ENCODE results near the gene UBE2L3.
A peak's percentile ranks its signal among the peaks of the same experiment; 100 is the strongest.
"Not testable (repeated sequence)": the region's sequence is repeated elsewhere in the genome, so short reads cannot be mapped to it uniquely, and the experiment has no call there.

The UBE2L3 gene

GRCh38 chr22:21602579-21602978 lies 35.1 kb downstream of the UBE2L3 start:
- no peak overlapping the region for H3K27ac ChIP-seq (replicated peaks)
- H3K4me3 ChIP-seq (replicated peaks; ENCODE audit: insufficient read depth, low read length) = no peak overlapping the region
- no peak for TF ChIP-seq GABPA (IDR thresholded peaks at IDR 0.05; ENCODE audit: low read depth)
- no peaks in the 10 kb centered on the region for H3K27me3 ChIP-seq (ENCODE audit: insufficient read depth, poor library complexity, severe bottlenecking)
- DNase-seq (ENCODE audit: low read depth in 1 of 2, low spot score in 1 of 2) = no peak

GRCh38 chr22:21603973-21604372 lies 36.5 kb downstream of the UBE2L3 start:
- DNase-seq (ENCODE audit: low read depth in 1 of 2, low spot score in 1 of 2) = no peak
- TF ChIP-seq CTCF (IDR thresholded peaks at IDR 0.05; ENCODE audit: insufficient read depth, low read length) (no peak), REST (IDR thresholded peaks at IDR 0.05; ENCODE audit: insufficient replicate concordance, low read depth) (no peak), POLR2AphosphoS5 (IDR thresholded peaks at IDR 0.05; ENCODE audit: low read depth) (no peak), SPI1 (IDR thresholded peaks at IDR 0.05; ENCODE audit: borderline replicate concordance, low read depth) (peak; percentile 38; the same call in 1 of the 2 replicates), GABPA (IDR thresholded peaks at IDR 0.05; ENCODE audit: low read depth) (no peak)
- Histone ChIP-seq H3K27me3 (ENCODE audit: insufficient read depth, poor library complexity, severe bottlenecking) (no peaks in the 10 kb centered on the region), H3K4me3 (replicated peaks; ENCODE audit: insufficient read depth, low read length) (no peak overlapping the region), H3K27ac (replicated peaks) (no peak overlapping the region)

GRCh38 chr22:21605887-21606564 lies 38.5 kb downstream of the UBE2L3 start:
- H3K4me3 ChIP-seq (replicated peaks; ENCODE audit: insufficient read depth, low read length) = no peak overlapping the region
- no peaks in the 10 kb centered on the region for H3K27me3 ChIP-seq (ENCODE audit: insufficient read depth, poor library complexity, severe bottlenecking)
- no peak overlapping the region for H3K27ac ChIP-seq (replicated peaks)
- DNase-seq (ENCODE audit: low read depth in 1 of 2, low spot score in 1 of 2) = no peak
- TF ChIP-seq REST (IDR thresholded peaks at IDR 0.05; ENCODE audit: insufficient replicate concordance, low read depth) (no peak), CTCF (IDR thresholded peaks at IDR 0.05; ENCODE audit: insufficient read depth, low read length) (no peak), SPI1 (IDR thresholded peaks at IDR 0.05; ENCODE audit: borderline replicate concordance, low read depth) (no peak), POLR2AphosphoS5 (IDR thresholded peaks at IDR 0.05; ENCODE audit: low read depth) (no peak), GABPA (IDR thresholded peaks at IDR 0.05; ENCODE audit: low read depth) (no peak)

- no peak for DNase-seq (ENCODE audit: low read depth in 1 of 2, low spot score in 1 of 2)
- TF ChIP-seq CTCF (IDR thresholded peaks at IDR 0.05; ENCODE audit: insufficient read depth, low read length) (no peak), GABPA (IDR thresholded peaks at IDR 0.05; ENCODE audit: low read depth) (no peak), REST (IDR thresholded peaks at IDR 0.05; ENCODE audit: insufficient replicate concordance, low read depth) (no peak), POLR2AphosphoS5 (IDR thresholded peaks at IDR 0.05; ENCODE audit: low read depth) (no peak), SPI1 (IDR thresholded peaks at IDR 0.05; ENCODE audit: borderline replicate concordance, low read depth) (no peak)
- Histone ChIP-seq H3K4me3 (replicated peaks; ENCODE audit: insufficient read depth, low read length) (no peak overlapping the region), H3K27ac (replicated peaks) (no peak overlapping the region), H3K27me3 (ENCODE audit: insufficient read depth, poor library complexity, severe bottlenecking) (no peaks in the 10 kb centered on the region)
These were observed 39.3 kb downstream of the UBE2L3 start for GRCh38 chr22:21606775-21607174.

GRCh38 chr22:21609556-21610157 lies 42.1 kb downstream of the UBE2L3 start:
- not testable (repeated sequence) for H3K4me3 ChIP-seq (replicated peaks; ENCODE audit: insufficient read depth, low read length); H3K27me3 ChIP-seq (ENCODE audit: insufficient read depth, poor library complexity, severe bottlenecking)

More at GRCh38 chr22:21609556-21610157, 42.1 kb downstream of the UBE2L3 start:
- DNase-seq (ENCODE audit: low read depth in 1 of 2, low spot score in 1 of 2); H3K27ac ChIP-seq (replicated peaks): not testable (repeated sequence)
